ENCODE data around the gene DMD. TPM values are rescaled to one million over a fixed set of nuclear protein-coding genes. Genes with fewer than 3 reads are reported as not detected.
"Not testable (repeated sequence)": the region's sequence is repeated elsewhere in the genome, so short reads cannot be mapped to it uniquely, and the experiment has no call there.

DMD gene
- total RNA-seq, 1 experiment from 2014 or later = 47.2 TPM

- Histone ChIP-seq H3K36me3 (ENCODE audit: control insufficient read depth, insufficient read depth, low read length) (no peaks in the 10 kb centered on the region), H3K9me3 (no peaks in the 10 kb centered on the region), H3K27me3 (replicated peaks; ENCODE audit: control insufficient read depth, insufficient read depth, low read length) (no peaks in the 10 kb centered on the region), H3K4me3 (ENCODE audit: low read depth, low read length) (no peak overlapping the region), H3K4me1 (no peaks in the 10 kb centered on the region)
- Mint-ChIP-seq H3K27ac (ENCODE audit: unreplicated experiment) (no peak overlapping the region), H3K9me3 (ENCODE audit: unreplicated experiment) (peaks cover 5% of the 10 kb centered on the region), H3K27me3 (ENCODE audit: insufficient read depth, unreplicated experiment) (no peaks in the 10 kb centered on the region), H3K36me3 (ENCODE audit: insufficient read depth, unreplicated experiment) (no peaks in the 10 kb centered on the region), H3K4me1 (ENCODE audit: low read depth, unreplicated experiment) (no peaks in the 10 kb centered on the region), H3K4me3 (ENCODE audit: unreplicated experiment) (no peak overlapping the region)
- ChIA-PET CTCF (no interaction called here), POLR2A (no interaction called here)
- TF ChIP-seq CTCF (IDR thresholded peaks at IDR 0.05; ENCODE audit: insufficient read depth in 1 of 2, low read depth in 1 of 2, low read length in 1 of 2, severe bottlenecking in 1 of 2, unreplicated experiment in 1 of 2) = no peak
- no peak for DNase-seq
- intact Hi-C loops (cut with micrococcal nuclease; ENCODE audit: unreplicated experiment) = no loop called here
- BruUV-seq (replicated peaks) = no TSS peak
Measured at GRCh38 chrX:32267796-32268195, 943.6 kb downstream of the DMD start.

- BruUV-seq (replicated peaks); H3K36me3 Mint-ChIP-seq (ENCODE audit: insufficient read depth, unreplicated experiment); POLR2A ChIA-PET; H3K27me3 ChIP-seq (replicated peaks; ENCODE audit: control insufficient read depth, insufficient read depth, low read length); H3K9me3 ChIP-seq; H3K4me3 ChIP-seq (ENCODE audit: low read depth, low read length); H3K4me1 Mint-ChIP-seq (ENCODE audit: low read depth, unreplicated experiment); H3K4me1 ChIP-seq; CTCF ChIA-PET; H3K9me3 Mint-ChIP-seq (ENCODE audit: unreplicated experiment); H3K36me3 ChIP-seq (ENCODE audit: control insufficient read depth, insufficient read depth, low read length); H3K27me3 Mint-ChIP-seq (ENCODE audit: insufficient read depth, unreplicated experiment); H3K4me3 Mint-ChIP-seq (ENCODE audit: unreplicated experiment); H3K27ac Mint-ChIP-seq (ENCODE audit: unreplicated experiment); intact Hi-C loops (cut with micrococcal nuclease; ENCODE audit: unreplicated experiment): not testable (repeated sequence)
- peak; percentile 21 to 30 for DNase-seq
- TF ChIP-seq CTCF (IDR thresholded peaks at IDR 0.05; ENCODE audit: insufficient read depth in 1 of 2, low read depth in 1 of 2, low read length in 1 of 2, severe bottlenecking in 1 of 2, unreplicated experiment in 1 of 2) = peak in 1 of 2 experiments; percentile 24
Measured at GRCh38 chrX:32246675-32247074, 964.7 kb downstream of the DMD start.

DNA sequence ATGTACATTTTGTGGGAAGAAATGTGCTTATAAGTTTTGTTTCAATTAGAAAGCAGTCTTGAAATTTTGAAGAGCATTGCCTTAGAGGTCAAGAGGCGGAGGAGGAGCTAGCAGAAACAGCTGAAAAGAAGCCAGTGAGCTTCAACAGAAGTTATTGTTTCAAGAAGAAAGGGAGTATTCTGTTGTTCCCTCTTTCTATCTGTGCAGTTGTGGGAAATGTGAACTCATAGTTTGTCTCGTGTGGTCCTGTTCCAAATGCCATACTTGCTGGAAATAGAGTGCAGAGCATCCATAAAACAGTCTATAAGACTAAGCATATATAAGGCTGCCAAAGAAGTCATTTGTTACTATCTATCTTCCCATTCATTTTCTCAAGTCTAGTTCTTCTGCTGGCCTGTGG lies 1015.7 kb downstream of the DMD start:
- H3K27me3 ChIP-seq (replicated peaks; ENCODE audit: control insufficient read depth, insufficient read depth, low read length) = no peaks in the 10 kb centered on the region
- no TSS peak for BruUV-seq (replicated peaks)
- ChIA-PET POLR2A (no interaction called here), CTCF (no interaction called here)
- no peak for TF ChIP-seq CTCF (IDR thresholded peaks at IDR 0.05; ENCODE audit: insufficient read depth in 1 of 2, low read depth in 1 of 2, low read length in 1 of 2, severe bottlenecking in 1 of 2, unreplicated experiment in 1 of 2)
- H3K4me3 Mint-ChIP-seq (ENCODE audit: unreplicated experiment) = no peak overlapping the region
- H3K36me3 ChIP-seq (ENCODE audit: control insufficient read depth, insufficient read depth, low read length) = no peaks in the 10 kb centered on the region
- no peaks in the 10 kb centered on the region for H3K4me1 ChIP-seq
- no peaks in the 10 kb centered on the region for H3K4me1 Mint-ChIP-seq (ENCODE audit: low read depth, unreplicated experiment)
- no peak overlapping the region for H3K4me3 ChIP-seq (ENCODE audit: low read depth, low read length)
- DNase-seq = no peak
- H3K36me3 Mint-ChIP-seq (ENCODE audit: insufficient read depth, unreplicated experiment) = no peaks in the 10 kb centered on the region
- intact Hi-C loops (cut with micrococcal nuclease; ENCODE audit: unreplicated experiment) = no loop called here
- no peaks in the 10 kb centered on the region for H3K9me3 ChIP-seq
- H3K27ac Mint-ChIP-seq (ENCODE audit: unreplicated experiment) = no peak overlapping the region
- H3K27me3 Mint-ChIP-seq (ENCODE audit: insufficient read depth, unreplicated experiment) = no peaks in the 10 kb centered on the region
- no peaks in the 10 kb centered on the region for H3K9me3 Mint-ChIP-seq (ENCODE audit: unreplicated experiment)

Measured in Caco-2 (cell line).